A549 (cell line): ENCODE results near the gene RAB10.

ENCODE experiments used
- CBX8 ChIP-seq: fragments of 200-600 bp; sonication (generic); IDR thresholded peaks from 2 replicates; pipeline ENCODE4 v1.6.1; 2016
- EP300 ChIP-seq, 2 experiments: fragments of >200 bp; sonication (Bioruptor Twin); formaldehyde crosslinking; IDR thresholded peaks; 2 replicates in 1 of 2; 3 replicates in 1 of 2; pipeline ENCODE4 v1.6.1; 2016 to 2017
- FOSL2 ChIP-seq, 2 experiments: fragments of 450-650 bp in 1 of 2; fragments of >200 bp in 1 of 2; sonication (Bioruptor Twin) in 1 of 2; formaldehyde crosslinking; IDR thresholded peaks; 2 replicates each; pipeline versions ENCODE4 v1.5.0 to v1.6.1; 2016 to 2020; ENCODE audit warnings: mild to moderate bottlenecking in 1 of 2, moderate library complexity in 1 of 2
- HOXA7 ChIP-seq: fragments of 250-450 bp; sonication (Bioruptor Pico); IDR thresholded peaks from 2 replicates; pipeline ENCODE4 v1.5.0; 2020; ENCODE audit warnings: mild to moderate bottlenecking, moderate library complexity
- ZC3H11A ChIP-seq: fragments of 450-650 bp; IDR thresholded peaks from 2 replicates; pipeline ENCODE4 v1.6.1; 2014; ENCODE audit warnings: antibody characterized with exemption, mild to moderate bottlenecking
- ZFP36 ChIP-seq: fragments of 450-650 bp; IDR thresholded peaks from 2 replicates; pipeline ENCODE4 v1.6.1; 2014; ENCODE audit warnings: borderline replicate concordance; ENCODE audit not compliant: partially characterized antibody
- TF ChIP-seq, protein P1 (sequence below): fragments of 200-600 bp; sonication (generic); IDR thresholded peaks from 2 replicates; pipeline ENCODE4 v1.6.1; 2016; ENCODE audit warnings: antibody characterized with exemption, mild to moderate bottlenecking, moderate library complexity
- TF ChIP-seq, protein P2 (sequence below): fragments of >200 bp; sonication (Bioruptor Twin); formaldehyde crosslinking; IDR thresholded peaks from 3 replicates; pipeline ENCODE4 v1.5.1; 2016
- TF ChIP-seq, protein P3 (sequence below): fragments of >200 bp; sonication (Bioruptor Twin); formaldehyde crosslinking; IDR thresholded peaks from 3 replicates; pipeline ENCODE4 v1.6.1; 2016

- TF ChIP-seq ZFP36 (no peak), EP300 (IDR thresholded peaks at IDR 0.05) (no peak), CBX8 (no peak), HOXA7 (CRISPR knock-in tag) (peak; percentile 66; the same call in 1 of the 2 replicates), FOSL2 (IDR thresholded peaks at IDR 0.05) (no peak), FOSL2 (CRISPR knock-in tag; IDR thresholded peaks at IDR 0.05) (no peak), ZC3H11A (no peak; the same call in 1 of the 2 replicates)
- TF ChIP-seq, protein P1, sequence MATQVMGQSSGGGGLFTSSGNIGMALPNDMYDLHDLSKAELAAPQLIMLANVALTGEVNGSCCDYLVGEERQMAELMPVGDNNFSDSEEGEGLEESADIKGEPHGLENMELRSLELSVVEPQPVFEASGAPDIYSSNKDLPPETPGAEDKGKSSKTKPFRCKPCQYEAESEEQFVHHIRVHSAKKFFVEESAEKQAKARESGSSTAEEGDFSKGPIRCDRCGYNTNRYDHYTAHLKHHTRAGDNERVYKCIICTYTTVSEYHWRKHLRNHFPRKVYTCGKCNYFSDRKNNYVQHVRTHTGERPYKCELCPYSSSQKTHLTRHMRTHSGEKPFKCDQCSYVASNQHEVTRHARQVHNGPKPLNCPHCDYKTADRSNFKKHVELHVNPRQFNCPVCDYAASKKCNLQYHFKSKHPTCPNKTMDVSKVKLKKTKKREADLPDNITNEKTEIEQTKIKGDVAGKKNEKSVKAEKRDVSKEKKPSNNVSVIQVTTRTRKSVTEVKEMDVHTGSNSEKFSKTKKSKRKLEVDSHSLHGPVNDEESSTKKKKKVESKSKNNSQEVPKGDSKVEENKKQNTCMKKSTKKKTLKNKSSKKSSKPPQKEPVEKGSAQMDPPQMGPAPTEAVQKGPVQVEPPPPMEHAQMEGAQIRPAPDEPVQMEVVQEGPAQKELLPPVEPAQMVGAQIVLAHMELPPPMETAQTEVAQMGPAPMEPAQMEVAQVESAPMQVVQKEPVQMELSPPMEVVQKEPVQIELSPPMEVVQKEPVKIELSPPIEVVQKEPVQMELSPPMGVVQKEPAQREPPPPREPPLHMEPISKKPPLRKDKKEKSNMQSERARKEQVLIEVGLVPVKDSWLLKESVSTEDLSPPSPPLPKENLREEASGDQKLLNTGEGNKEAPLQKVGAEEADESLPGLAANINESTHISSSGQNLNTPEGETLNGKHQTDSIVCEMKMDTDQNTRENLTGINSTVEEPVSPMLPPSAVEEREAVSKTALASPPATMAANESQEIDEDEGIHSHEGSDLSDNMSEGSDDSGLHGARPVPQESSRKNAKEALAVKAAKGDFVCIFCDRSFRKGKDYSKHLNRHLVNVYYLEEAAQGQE, result no peak
- TF ChIP-seq, protein P2, sequence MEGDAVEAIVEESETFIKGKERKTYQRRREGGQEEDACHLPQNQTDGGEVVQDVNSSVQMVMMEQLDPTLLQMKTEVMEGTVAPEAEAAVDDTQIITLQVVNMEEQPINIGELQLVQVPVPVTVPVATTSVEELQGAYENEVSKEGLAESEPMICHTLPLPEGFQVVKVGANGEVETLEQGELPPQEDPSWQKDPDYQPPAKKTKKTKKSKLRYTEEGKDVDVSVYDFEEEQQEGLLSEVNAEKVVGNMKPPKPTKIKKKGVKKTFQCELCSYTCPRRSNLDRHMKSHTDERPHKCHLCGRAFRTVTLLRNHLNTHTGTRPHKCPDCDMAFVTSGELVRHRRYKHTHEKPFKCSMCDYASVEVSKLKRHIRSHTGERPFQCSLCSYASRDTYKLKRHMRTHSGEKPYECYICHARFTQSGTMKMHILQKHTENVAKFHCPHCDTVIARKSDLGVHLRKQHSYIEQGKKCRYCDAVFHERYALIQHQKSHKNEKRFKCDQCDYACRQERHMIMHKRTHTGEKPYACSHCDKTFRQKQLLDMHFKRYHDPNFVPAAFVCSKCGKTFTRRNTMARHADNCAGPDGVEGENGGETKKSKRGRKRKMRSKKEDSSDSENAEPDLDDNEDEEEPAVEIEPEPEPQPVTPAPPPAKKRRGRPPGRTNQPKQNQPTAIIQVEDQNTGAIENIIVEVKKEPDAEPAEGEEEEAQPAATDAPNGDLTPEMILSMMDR, result no peak
- TF ChIP-seq, protein P3, sequence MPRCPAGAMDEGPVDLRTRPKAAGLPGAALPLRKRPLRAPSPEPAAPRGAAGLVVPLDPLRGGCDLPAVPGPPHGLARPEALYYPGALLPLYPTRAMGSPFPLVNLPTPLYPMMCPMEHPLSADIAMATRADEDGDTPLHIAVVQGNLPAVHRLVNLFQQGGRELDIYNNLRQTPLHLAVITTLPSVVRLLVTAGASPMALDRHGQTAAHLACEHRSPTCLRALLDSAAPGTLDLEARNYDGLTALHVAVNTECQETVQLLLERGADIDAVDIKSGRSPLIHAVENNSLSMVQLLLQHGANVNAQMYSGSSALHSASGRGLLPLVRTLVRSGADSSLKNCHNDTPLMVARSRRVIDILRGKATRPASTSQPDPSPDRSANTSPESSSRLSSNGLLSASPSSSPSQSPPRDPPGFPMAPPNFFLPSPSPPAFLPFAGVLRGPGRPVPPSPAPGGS, result peak; percentile 68; the same call in 2 of the 3 replicates
Measured at GRCh38 chr2:26033818-26034636, at the start of gene RAB10.
